PC-3 (cell line): ENCODE measurements around the gene ACER3. TPM values are rescaled to one million over a fixed set of nuclear protein-coding genes. Genes with fewer than 3 reads are reported as not detected.

Experiments
- ATAC-seq: fragments of 200-7000 bp; cut with Tn5 transposase; 2 replicates; pipeline ENCODE4 v1.9.1; 2020; ENCODE audit warnings: mild to moderate bottlenecking, moderate library complexity
- BruUV-seq: library from RNA; stranded (reverse); fragments of 400-500 nt; replicated peaks from 2 replicates; lab custom pipeline; 2021; lab: Mats Ljungman, UMichigan
- CTCF ChIA-PET: fragments of 300-600 bp; sonication (Branson Sonifier 250); formaldehyde crosslinking; loops from one replicate; lab custom pipeline; 2022; ENCODE audit warnings: antibody characterized with exemption; lab: Charles Lee
- POLR2A ChIA-PET: fragments of 300-600 bp; sonication (Branson Sonifier 250); formaldehyde crosslinking; loops from one replicate; lab custom pipeline; 2022; ENCODE audit warnings: antibody characterized with exemption; ENCODE audit not compliant: unreplicated experiment; lab: Charles Lee
- DNase-seq: peaks from one replicate; pipeline ENCODE4 v3.0.0-alpha.2; 2015
- H2AFZ ChIP-seq: fragments of 300-600 bp; sonication (generic); 2 replicates; pipeline ENCODE4 v1.6.0; 2016; ENCODE audit warnings: antibody characterized with exemption, low read length
- H3F3A ChIP-seq: fragments of 300-600 bp; sonication (generic); one replicate; pipeline ENCODE4 v1.6.0; 2017; ENCODE audit warnings: antibody characterized with exemption, low read length, control low read depth, mild to moderate bottlenecking; ENCODE audit not compliant: unreplicated experiment
- H3K27ac ChIP-seq: fragments of 300-600 bp; sonication (generic); 2 replicates; pipeline ENCODE4 v1.5.1; 2016; ENCODE audit warnings: mild to moderate bottlenecking, low read length
- H3K27me3 ChIP-seq: fragments of 300-600 bp; sonication (generic); 2 replicates; pipeline ENCODE4 v1.6.1; 2016; ENCODE audit warnings: low read length, mixed read lengths
- H3K36me3 ChIP-seq: fragments of 300-600 bp; sonication (generic); 2 replicates; pipeline ENCODE4 v1.6.1; 2016; ENCODE audit warnings: low read depth, mixed run types, low read length, mixed read lengths
- H3K4me1 ChIP-seq: fragments of 300-600 bp; sonication (generic); 2 replicates; pipeline ENCODE4 v1.5.1; 2016; ENCODE audit warnings: low read length; ENCODE audit not compliant: insufficient read depth
- H3K4me2 ChIP-seq: fragments of 300-600 bp; sonication (generic); 2 replicates; pipeline ENCODE4 v1.6.0; 2016; ENCODE audit warnings: low read length
- H3K4me3 ChIP-seq: fragments of 300-600 bp; sonication (generic); 2 replicates; pipeline ENCODE4 v1.5.1; 2016; ENCODE audit warnings: mild to moderate bottlenecking, low read length, mixed read lengths
- H3K79me2 ChIP-seq: fragments of 300-600 bp; sonication (generic); 2 replicates; pipeline ENCODE4 v1.6.1; 2017; ENCODE audit warnings: low read length, mixed read lengths
- H3K9ac ChIP-seq: fragments of 300-600 bp; sonication (generic); 2 replicates; pipeline ENCODE4 v1.6.0; 2016; ENCODE audit warnings: mild to moderate bottlenecking, low read length
- H3K9me2 ChIP-seq: fragments of 300-600 bp; sonication (generic); replicated peaks from 2 replicates; pipeline ENCODE4 v1.6.1; 2016; ENCODE audit warnings: mixed run types, low read length, mixed read lengths
- H3K9me3 ChIP-seq: fragments of 300-600 bp; sonication (generic); 2 replicates; pipeline ENCODE4 v1.6.1; 2016; ENCODE audit warnings: low read length, mixed read lengths
- H4K20me1 ChIP-seq: fragments of 300-600 bp; sonication (generic); 2 replicates; pipeline ENCODE4 v1.6.1; 2016; ENCODE audit warnings: low read length, mixed read lengths
- EZH2 ChIP-seq: fragments of 300-600 bp; sonication (generic); IDR thresholded peaks from one replicate; pipeline ENCODE4 v1.6.1; 2017; ENCODE audit warnings: antibody characterized with exemption, mild to moderate bottlenecking, low read length; ENCODE audit not compliant: unreplicated experiment
- EZH2phosphoT487 ChIP-seq: fragments of 300-600 bp; sonication (generic); IDR thresholded peaks from 2 replicates; pipeline ENCODE4 v1.6.1; 2018; ENCODE audit warnings: mild to moderate bottlenecking, antibody characterized with exemption, low read length, borderline replicate concordance
- intact Hi-C: fragments of 100-400 bp; cut with micrococcal nuclease; formaldehyde crosslinking; loops from 2 replicates; pipeline ENCODE4 v1.9.0; 2023
- total RNA-seq: library from RNA; depleted of rRNA; stranded (reverse); fragments of >200 nt; gene quantifications from 2 replicates; pipeline ENCODE4 v1.2.3, GENCODE V29; 2014
- TF ChIP-seq, protein P1 (sequence below): fragments of 300-600 bp; sonication (generic); conservative IDR thresholded peaks from 2 replicates; pipeline ENCODE4 v1.5.1; 2017; ENCODE audit warnings: antibody characterized with exemption, low read depth, mild to moderate bottlenecking, low read length

ACER3 gene
- total RNA-seq, 1 experiment from 2014 or later, result 17.3 TPM

DNA sequence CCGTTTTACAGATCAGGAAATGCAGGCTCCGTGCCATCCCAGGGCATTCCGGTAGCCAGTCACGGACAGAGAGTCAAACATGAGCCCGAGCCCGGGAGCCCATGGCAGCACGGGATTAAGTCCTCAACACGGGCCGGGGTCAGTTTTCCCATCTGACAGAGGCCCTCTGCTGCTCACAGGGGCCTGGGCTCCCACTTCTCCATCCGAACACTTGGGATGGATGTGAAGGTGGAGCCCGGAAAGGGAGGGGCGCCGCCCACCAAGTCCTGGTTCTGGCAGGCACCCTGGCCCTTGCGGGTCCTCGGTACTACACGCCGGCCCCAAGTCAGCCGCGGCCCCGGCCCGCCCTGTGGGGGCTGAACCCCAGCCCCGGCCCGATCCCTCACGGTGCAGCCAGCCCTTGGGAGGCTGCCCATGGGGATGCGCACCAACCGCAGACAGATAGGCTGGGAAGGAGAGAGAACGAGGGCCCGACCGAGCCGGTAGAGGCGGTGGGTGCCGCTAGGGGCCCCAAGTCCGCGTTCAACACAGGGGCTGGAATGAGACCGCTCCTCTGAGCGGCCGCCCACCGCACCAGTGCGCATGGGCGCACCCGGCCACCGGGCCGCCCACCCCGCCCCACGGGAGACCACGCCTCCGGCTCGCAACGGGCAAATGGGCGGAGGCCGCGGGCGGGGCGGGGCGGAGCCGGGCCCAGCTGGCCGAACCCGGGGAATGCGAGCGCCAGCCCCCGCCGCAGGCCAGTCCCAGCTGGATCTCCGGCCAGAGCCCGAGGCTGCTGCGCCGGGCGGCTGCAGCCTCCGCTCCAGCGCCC, 205.7 kb downstream of the ACER3 start, which contains the start of gene CAPN5:
CAPN5 (plus strand) TSS at position 743 of the 814 bp plus-strand sequence. CDS start 17,916 bp downstream, outside the sequence.
- peak within 1 kb of the TSS; percentile 97 for H2AFZ ChIP-seq
- H4K20me1 ChIP-seq, result no peaks in the 10 kb centered on the region
- H3K36me3 ChIP-seq, result no peaks in the 10 kb centered on the region
- H3F3A ChIP-seq, result no peaks in the 10 kb centered on the region
- ChIA-PET CTCF (interaction anchor here (0.8 to 1.0 kb wide), 2 partner anchors 19 to 25 kb away, joined by 7 read pairs; no protein-coding TSS in a partner anchor), POLR2A (interaction anchor here (0.6 to 0.7 kb wide), 4 partner anchors 24 to 542 kb away, joined by 3 to 4 read pairs (median 4); no protein-coding TSS in a partner anchor)
- no peaks in the 10 kb centered on the region for H3K27me3 ChIP-seq
- H3K79me2 ChIP-seq, result no peaks in the 10 kb centered on the region
- peak within 1 kb of the TSS; percentile 77 for H3K4me3 ChIP-seq
- DNase-seq (peak; percentile 97), ATAC-seq (peak; percentile 90)
- intact Hi-C loops, result loop anchor here (2.0 kb wide), 2 partner anchors 24 to 40 kb away; no protein-coding TSS in a partner anchor
- no peaks in the 10 kb centered on the region for H3K9me3 ChIP-seq
- peak within 1 kb of the TSS; percentile 95 for H3K4me2 ChIP-seq
- peak within 1 kb of the TSS; percentile 61 for H3K9ac ChIP-seq
- BruUV-seq, result no TSS peak
- H3K9me2 ChIP-seq, result no peaks in the 10 kb centered on the region
- peaks cover 13% of the 10 kb centered on the region for H3K4me1 ChIP-seq
- H3K27ac ChIP-seq, result no peak within 1 kb of the TSS
- TF ChIP-seq, protein P1, sequence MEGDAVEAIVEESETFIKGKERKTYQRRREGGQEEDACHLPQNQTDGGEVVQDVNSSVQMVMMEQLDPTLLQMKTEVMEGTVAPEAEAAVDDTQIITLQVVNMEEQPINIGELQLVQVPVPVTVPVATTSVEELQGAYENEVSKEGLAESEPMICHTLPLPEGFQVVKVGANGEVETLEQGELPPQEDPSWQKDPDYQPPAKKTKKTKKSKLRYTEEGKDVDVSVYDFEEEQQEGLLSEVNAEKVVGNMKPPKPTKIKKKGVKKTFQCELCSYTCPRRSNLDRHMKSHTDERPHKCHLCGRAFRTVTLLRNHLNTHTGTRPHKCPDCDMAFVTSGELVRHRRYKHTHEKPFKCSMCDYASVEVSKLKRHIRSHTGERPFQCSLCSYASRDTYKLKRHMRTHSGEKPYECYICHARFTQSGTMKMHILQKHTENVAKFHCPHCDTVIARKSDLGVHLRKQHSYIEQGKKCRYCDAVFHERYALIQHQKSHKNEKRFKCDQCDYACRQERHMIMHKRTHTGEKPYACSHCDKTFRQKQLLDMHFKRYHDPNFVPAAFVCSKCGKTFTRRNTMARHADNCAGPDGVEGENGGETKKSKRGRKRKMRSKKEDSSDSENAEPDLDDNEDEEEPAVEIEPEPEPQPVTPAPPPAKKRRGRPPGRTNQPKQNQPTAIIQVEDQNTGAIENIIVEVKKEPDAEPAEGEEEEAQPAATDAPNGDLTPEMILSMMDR, result no peak
- TF ChIP-seq EZH2phosphoT487, result no peak
- TF ChIP-seq EZH2, result no peak

DNA sequence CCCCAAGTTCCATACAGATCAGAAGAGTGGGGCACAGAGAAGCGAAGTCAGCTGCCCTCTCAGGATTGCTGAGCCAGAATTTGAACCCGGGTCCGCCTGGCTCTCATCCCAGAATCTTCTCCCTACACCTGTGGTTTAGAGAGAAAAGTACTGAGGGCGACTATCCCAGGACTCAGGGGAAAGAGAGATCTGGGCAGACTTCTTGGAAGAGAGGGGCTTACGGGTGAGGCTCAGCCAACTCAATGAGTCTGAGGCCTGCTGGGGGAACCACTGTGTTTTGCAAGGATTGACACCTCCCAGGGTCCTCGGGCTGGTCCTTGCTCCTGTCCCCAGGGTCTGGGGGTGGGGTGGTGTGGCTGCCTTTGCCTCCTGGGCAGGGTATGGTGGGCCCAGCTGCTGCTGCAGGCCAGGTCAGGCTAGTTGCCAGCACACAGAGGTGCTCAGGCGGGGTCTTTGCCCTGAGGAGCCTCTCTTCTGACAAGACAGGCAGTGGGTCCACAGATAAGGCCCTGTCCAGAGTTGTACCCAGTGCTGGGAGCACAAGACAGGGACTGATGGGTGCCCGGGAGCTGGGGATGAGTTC, 207.2 kb downstream of the ACER3 start:
- no peaks in the 10 kb centered on the region for H3K36me3 ChIP-seq
- peak overlapping the region; percentile 95 for H3K4me2 ChIP-seq
- no peaks in the 10 kb centered on the region for H3K9me2 ChIP-seq
- intact Hi-C loops, result loop anchor here (2.0 kb wide), 2 partner anchors 23 to 41 kb away; no protein-coding TSS in a partner anchor
- POLR2A ChIA-PET, result no interaction called here
- BruUV-seq, result no TSS peak
- no peak for TF ChIP-seq EZH2phosphoT487
- TF ChIP-seq, protein P1, result no peak
- H2AFZ ChIP-seq, result no peak overlapping the region
- DNase-seq (no peak), ATAC-seq (no peak)
- H3K4me3 ChIP-seq, result peak overlapping the region; percentile 77; the same call in 1 of the 2 replicates
- CTCF ChIA-PET, result no interaction called here
- H3K9ac ChIP-seq, result no peak overlapping the region
- H3K79me2 ChIP-seq, result no peaks in the 10 kb centered on the region
- no peaks in the 10 kb centered on the region for H3K9me3 ChIP-seq
- H3K4me1 ChIP-seq, result peaks cover 26% of the 10 kb centered on the region
- H3F3A ChIP-seq, result no peaks in the 10 kb centered on the region
- H3K27ac ChIP-seq, result no peak overlapping the region
- H4K20me1 ChIP-seq, result no peaks in the 10 kb centered on the region
- no peaks in the 10 kb centered on the region for H3K27me3 ChIP-seq
